Left ventricle myocardium inferior (tissue), 1 donor: ENCODE data around the gene PLCXD1. TPM values are rescaled to one million over a fixed set of nuclear protein-coding genes. Genes with fewer than 3 reads are reported as not detected.
"Not testable (repeated sequence)": the region's sequence is repeated elsewhere in the genome, so short reads cannot be mapped to it uniquely, and the experiment has no call there.

Source experiments
- DNase-seq: peaks from one replicate; pipeline ENCODE4 v3.0.0-alpha.2; 2020
- H3K27ac ChIP-seq: fragments of 200-600 bp; replicated peaks from 2 replicates; pipeline ENCODE4 v1.8.0; 2021
- H3K27me3 ChIP-seq: fragments of 200-600 bp; 2 replicates; pipeline ENCODE4 v1.8.0; 2021; ENCODE audit warnings: low read depth
- H3K36me3 ChIP-seq: fragments of 200-600 bp; 2 replicates; pipeline ENCODE4 v1.8.0; 2021
- H3K4me1 ChIP-seq: fragments of 200-600 bp; 2 replicates; pipeline ENCODE4 v1.8.0; 2021
- H3K4me3 ChIP-seq: fragments of 200-600 bp; 2 replicates; pipeline ENCODE4 v1.8.0; 2021; ENCODE audit warnings: mild to moderate bottlenecking, moderate library complexity
- H3K9me3 ChIP-seq: fragments of 200-600 bp; replicated peaks from 2 replicates; pipeline ENCODE4 v1.8.0; 2021
- intact Hi-C: fragments of 100-400 bp; cut with micrococcal nuclease; formaldehyde crosslinking; loops from one replicate; pipeline ENCODE4 v1.11.0; 2022
- total RNA-seq: library from RNA; stranded (reverse); fragmentation: NEBNext Ultra II Directional; extraction: Animal tissue kit (Norgen Biotek cat#: 25700); gene quantifications from one replicate; pipeline ENCODE4 v1.2.1, GENCODE V29; 2021
- TF ChIP-seq, protein P1 (sequence below): fragments of 200-600 bp; IDR thresholded peaks from 2 replicates; pipeline ENCODE4 v1.8.0; 2021; ENCODE audit warnings: antibody characterized with exemption, mild to moderate bottlenecking, borderline replicate concordance
- donor health status: DM: no; HTN: yes; CAD: no; lungs with severe emphysema.

The PLCXD1 gene
- total RNA-seq, 1 donor from 2014 or later = 4.0 TPM

DNA sequence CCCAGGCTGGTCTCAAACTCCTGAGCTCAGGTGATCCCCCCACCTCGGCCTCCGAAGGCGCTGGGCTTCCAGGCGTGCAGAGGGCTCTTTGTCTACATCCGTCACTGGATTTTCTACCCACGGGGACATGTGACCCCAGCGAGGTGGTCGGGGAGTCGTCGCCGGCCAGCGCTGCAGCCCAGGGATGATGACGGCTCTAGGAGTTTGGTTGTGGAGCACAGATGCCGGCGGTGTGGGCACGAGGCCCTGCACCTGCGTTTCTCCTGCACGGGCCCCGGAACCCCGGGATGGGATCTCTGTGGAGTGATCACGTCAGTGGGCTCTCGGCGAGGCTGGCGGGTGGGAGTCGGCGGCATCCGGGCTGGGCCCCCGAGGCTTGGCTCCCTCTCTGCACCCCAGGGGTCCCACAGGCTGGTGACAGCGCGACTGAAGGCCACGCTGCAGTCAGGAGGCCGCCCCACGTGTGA is 46.5 kb downstream of the PLCXD1 start:
- Histone ChIP-seq H3K36me3 (no peaks in the 10 kb centered on the region), H3K27me3 (peaks cover 36% of the 10 kb centered on the region), H3K4me1 (peaks cover 16% of the 10 kb centered on the region), H3K27ac (no peak overlapping the region), H3K9me3 (no peaks in the 10 kb centered on the region), H3K4me3 (no peak overlapping the region)
- peak; percentile 12 for DNase-seq
- TF ChIP-seq, protein P1, sequence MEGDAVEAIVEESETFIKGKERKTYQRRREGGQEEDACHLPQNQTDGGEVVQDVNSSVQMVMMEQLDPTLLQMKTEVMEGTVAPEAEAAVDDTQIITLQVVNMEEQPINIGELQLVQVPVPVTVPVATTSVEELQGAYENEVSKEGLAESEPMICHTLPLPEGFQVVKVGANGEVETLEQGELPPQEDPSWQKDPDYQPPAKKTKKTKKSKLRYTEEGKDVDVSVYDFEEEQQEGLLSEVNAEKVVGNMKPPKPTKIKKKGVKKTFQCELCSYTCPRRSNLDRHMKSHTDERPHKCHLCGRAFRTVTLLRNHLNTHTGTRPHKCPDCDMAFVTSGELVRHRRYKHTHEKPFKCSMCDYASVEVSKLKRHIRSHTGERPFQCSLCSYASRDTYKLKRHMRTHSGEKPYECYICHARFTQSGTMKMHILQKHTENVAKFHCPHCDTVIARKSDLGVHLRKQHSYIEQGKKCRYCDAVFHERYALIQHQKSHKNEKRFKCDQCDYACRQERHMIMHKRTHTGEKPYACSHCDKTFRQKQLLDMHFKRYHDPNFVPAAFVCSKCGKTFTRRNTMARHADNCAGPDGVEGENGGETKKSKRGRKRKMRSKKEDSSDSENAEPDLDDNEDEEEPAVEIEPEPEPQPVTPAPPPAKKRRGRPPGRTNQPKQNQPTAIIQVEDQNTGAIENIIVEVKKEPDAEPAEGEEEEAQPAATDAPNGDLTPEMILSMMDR = no peak
- intact Hi-C loops = no loop called here

DNA sequence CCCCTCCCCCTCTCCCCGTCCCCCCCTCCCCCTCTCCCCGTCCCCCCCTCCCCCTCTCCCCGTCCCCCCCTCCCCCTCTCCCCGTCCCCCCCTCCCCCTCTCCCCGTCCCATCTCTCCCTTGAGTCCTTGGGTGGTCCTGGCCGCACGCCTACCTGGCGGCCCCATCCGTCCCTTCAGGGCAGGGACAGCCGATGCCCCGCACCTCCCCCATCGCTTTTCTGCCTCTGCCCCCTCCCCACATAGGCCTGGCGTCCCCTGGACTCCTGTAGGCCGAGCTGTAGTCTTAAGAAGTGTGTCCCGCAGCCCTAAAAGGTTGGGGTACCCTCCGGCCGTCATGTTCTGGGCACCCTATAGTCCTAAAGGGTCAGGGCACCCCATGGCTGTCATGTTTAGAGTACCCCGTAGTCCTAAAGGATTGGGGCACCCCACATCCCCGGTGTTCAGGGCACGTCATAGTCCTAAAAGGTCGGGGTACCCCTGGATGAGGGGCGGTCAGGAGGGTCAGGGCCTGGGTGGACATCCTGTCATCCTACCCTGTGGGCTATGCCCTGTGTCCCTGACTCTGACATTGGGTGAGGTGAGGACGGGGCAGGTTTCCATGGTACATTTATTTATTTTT is 48.2 kb downstream of the PLCXD1 start:
- TF ChIP-seq, protein P1 = no peak
- Histone ChIP-seq H3K27ac (no peak overlapping the region), H3K4me3 (no peak overlapping the region), H3K27me3 (peaks cover 31% of the 10 kb centered on the region), H3K9me3 (no peaks in the 10 kb centered on the region), H3K4me1 (peaks cover 16% of the 10 kb centered on the region), H3K36me3 (peaks cover 15% of the 10 kb centered on the region)
- intact Hi-C loops = no loop called here
- DNase-seq = peak; percentile 10

DNA sequence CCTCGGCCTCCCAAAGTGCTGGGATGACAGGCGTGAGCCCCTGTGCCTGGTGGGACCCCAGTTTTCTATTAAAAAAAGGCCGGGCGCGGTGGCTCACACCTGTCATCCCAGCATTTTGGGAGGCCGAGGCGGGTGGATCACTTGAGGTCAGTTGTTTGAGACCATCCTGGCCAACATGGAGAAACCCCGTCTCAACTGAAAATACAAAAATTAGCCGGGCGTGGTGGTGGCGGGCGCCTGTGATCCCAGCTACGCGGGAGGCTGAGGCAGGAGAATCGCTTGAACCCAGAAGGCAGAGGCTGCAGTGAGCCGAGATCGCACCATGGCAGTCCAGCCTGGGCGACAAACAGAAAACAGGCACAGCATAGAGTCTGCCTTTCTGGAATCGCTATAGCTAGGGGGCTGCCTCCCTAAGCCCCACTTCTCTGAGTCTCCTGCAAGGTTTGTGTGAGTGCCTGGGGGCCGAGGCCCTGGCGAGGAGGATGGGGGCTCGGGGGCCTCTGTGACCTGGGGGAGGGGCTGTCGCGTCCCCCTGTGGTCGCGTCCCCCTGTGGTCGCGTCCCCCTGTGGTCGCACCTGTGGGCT is 49.1 kb downstream of the PLCXD1 start:
- intact Hi-C loops, H3K9me3 ChIP-seq, H3K27ac ChIP-seq: not testable (repeated sequence)
- H3K4me1 ChIP-seq = peaks cover 16% of the 10 kb centered on the region
- peak; percentile 12 for DNase-seq
- peaks cover 21% of the 10 kb centered on the region for H3K36me3 ChIP-seq
- H3K27me3 ChIP-seq = peaks cover 24% of the 10 kb centered on the region
- peak overlapping the region; percentile 48 for H3K4me3 ChIP-seq

DNA sequence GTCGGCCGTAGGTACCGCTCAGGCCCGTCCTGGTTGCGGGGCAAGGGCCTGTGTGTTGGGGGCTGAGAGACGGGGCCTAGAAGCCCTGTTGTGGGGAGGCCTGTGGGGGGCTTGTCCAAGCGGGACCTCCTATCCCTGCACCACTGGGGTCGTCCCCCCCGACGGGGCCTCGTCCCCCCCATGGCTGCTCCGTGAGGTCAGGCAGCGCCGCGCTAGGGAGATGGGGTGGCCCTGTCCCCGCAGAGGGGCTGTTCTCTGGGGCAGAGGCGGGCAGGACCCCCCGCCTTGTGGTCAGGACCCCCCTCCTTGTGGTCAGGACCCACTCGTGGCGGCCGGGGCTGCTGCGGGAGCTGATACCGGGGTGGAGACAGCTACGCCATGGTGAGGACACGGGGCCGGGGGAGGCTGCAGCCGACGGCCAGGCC is 49.6 kb downstream of the PLCXD1 start:
- DNase-seq = no peak
- peak overlapping the region; percentile 48 for H3K4me3 ChIP-seq
- intact Hi-C loops = no loop called here

DNA sequence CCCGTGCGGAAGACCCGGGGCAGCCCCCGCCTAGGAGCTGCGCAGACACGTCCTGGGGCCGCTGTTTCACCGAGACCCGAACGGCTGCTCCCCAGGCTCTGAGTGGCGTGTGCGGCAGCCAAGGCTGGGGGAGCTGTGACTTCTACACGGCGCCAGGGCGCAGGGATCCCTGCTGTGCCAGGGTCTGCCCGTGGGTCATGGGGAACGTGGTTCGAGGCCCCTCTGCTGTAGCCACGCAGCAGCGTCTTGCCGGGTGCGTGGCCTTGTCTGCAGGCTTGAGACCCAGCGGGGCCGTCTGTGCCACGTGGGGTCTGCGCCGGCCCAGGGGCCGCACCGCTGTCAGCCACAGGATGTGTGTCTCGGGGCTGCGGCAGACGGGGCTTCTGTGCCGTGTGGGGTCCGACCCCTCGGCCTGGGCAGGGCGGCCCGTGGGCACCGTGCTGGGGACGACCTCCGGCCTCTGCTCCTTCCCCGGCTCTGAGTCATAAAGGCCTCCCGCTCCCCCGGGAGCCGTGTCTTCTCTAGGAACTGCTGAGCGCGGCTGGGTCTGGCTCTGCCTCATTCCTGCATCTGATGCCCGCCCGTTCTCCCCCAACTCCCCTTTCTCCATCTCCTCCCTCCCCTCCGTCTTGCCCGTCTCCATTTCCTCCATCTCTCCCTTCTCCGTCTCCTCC is 50.1 kb downstream of the PLCXD1 start:
- peak; percentile 15 for DNase-seq
- H3K27ac ChIP-seq = no peak overlapping the region
- peak overlapping the region; percentile 48 for H3K4me3 ChIP-seq
- peaks cover 16% of the 10 kb centered on the region for H3K4me1 ChIP-seq
- H3K36me3 ChIP-seq = peaks cover 31% of the 10 kb centered on the region
- intact Hi-C loops = no loop called here
- H3K27me3 ChIP-seq = peaks cover 24% of the 10 kb centered on the region
- H3K9me3 ChIP-seq = no peaks in the 10 kb centered on the region
- TF ChIP-seq, protein P1 = no peak

More for the DNA sequence above, 49.6 kb downstream of the PLCXD1 start:
- Histone ChIP-seq H3K27ac (no peak overlapping the region), H3K4me1 (peaks cover 16% of the 10 kb centered on the region), H3K36me3 (peaks cover 26% of the 10 kb centered on the region), H3K27me3 (peaks cover 24% of the 10 kb centered on the region), H3K9me3 (no peaks in the 10 kb centered on the region)
- TF ChIP-seq, protein P1 = no peak
